H9 (cell line): ENCODE data around the gene RABGEF1. TPM values are rescaled to one million over a fixed set of nuclear protein-coding genes. Genes with fewer than 3 reads are reported as not detected.
"Not testable (repeated sequence)": the region's sequence is repeated elsewhere in the genome, so short reads cannot be mapped to it uniquely, and the experiment has no call there.

Experiments used
- DNase-seq: peaks from one replicate; pipeline ENCODE4 v3.0.0-alpha.2; 2017
- H2AFZ ChIP-seq: one replicate; pipeline ENCODE4 v1.6.1; 2013; ENCODE audit warnings: mild to moderate bottlenecking, low read length, control low read depth, moderate library complexity
- H2AK5ac ChIP-seq: 2 replicates; pipeline ENCODE4 v1.6.1; 2013; ENCODE audit warnings: low read length, control low read depth, mixed read lengths; ENCODE audit not compliant: insufficient read length
- H2BK120ac ChIP-seq: one replicate; pipeline ENCODE4 v1.6.1; 2013; ENCODE audit warnings: low read depth, mild to moderate bottlenecking, low read length, control low read depth, inconsistent platforms; ENCODE audit not compliant: poor library complexity, severe bottlenecking
- H2BK12ac ChIP-seq: 2 replicates; pipeline ENCODE4 v1.6.1; 2013; ENCODE audit warnings: low read length, control low read depth, mixed read lengths, low read depth; ENCODE audit not compliant: insufficient read length
- H2BK15ac ChIP-seq: 2 replicates; pipeline ENCODE4 v1.6.1; 2013; ENCODE audit warnings: low read depth, low read length, control low read depth
- H2BK20ac ChIP-seq: one replicate; pipeline ENCODE4 v1.6.1; 2013; ENCODE audit warnings: low read depth, mild to moderate bottlenecking, low read length, control low read depth, inconsistent platforms; ENCODE audit not compliant: poor library complexity, severe bottlenecking
- H2BK5ac ChIP-seq: 2 replicates; pipeline ENCODE4 v1.6.1; 2013; ENCODE audit warnings: low read length, control low read depth, mixed read lengths; ENCODE audit not compliant: insufficient read length
- H3K14ac ChIP-seq: 2 replicates; pipeline ENCODE4 v1.6.1; 2013; ENCODE audit warnings: low read length, control low read depth; ENCODE audit not compliant: insufficient read depth
- H3K18ac ChIP-seq: 2 replicates; pipeline ENCODE4 v1.6.1; 2013; ENCODE audit warnings: low read depth, mild to moderate bottlenecking, mixed read lengths, low read length, control low read depth; ENCODE audit not compliant: insufficient read length
- H3K23ac ChIP-seq: 2 replicates; pipeline ENCODE4 v1.6.1; 2013; ENCODE audit warnings: low read length, control low read depth, mixed read lengths, low read depth; ENCODE audit not compliant: insufficient read length
- H3K23me2 ChIP-seq: 2 replicates; pipeline ENCODE4 v1.6.1; 2013; ENCODE audit warnings: low read depth, mild to moderate bottlenecking, mixed read lengths, low read length, control low read depth; ENCODE audit not compliant: insufficient read length, poor library complexity, severe bottlenecking
- H3K27ac ChIP-seq: 2 replicates; pipeline ENCODE4 v1.5.1; 2013; ENCODE audit warnings: low read length, control low read depth, mixed read lengths, low read depth; ENCODE audit not compliant: insufficient read length
- H3K27me3 ChIP-seq: 2 replicates; pipeline ENCODE4 v1.6.1; 2013; ENCODE audit warnings: low read length, control low read depth, inconsistent platforms; ENCODE audit not compliant: insufficient read depth
- H3K4ac ChIP-seq: 2 replicates; pipeline ENCODE4 v1.6.1; 2013; ENCODE audit warnings: low read depth, mild to moderate bottlenecking, control low read depth, inconsistent platforms, low read length, moderate library complexity
- H3K4me1 ChIP-seq: 2 replicates; pipeline ENCODE4 v1.6.1; 2013; ENCODE audit warnings: low read length, control low read depth, inconsistent platforms; ENCODE audit not compliant: insufficient read depth
- H3K4me2 ChIP-seq: 2 replicates; pipeline ENCODE4 v1.6.1; 2013; ENCODE audit warnings: low read length, control low read depth, mixed read lengths; ENCODE audit not compliant: insufficient read length, insufficient read depth
- H3K56ac ChIP-seq: 2 replicates; pipeline ENCODE4 v1.6.1; 2013; ENCODE audit warnings: low read depth, mild to moderate bottlenecking, mixed read lengths, low read length, control low read depth; ENCODE audit not compliant: insufficient read length
- H3K79me1 ChIP-seq: 2 replicates; pipeline ENCODE4 v1.6.1; 2013; ENCODE audit warnings: low read depth, mild to moderate bottlenecking, moderate library complexity, low read length, control low read depth, inconsistent platforms; ENCODE audit not compliant: insufficient read depth, poor library complexity, severe bottlenecking
- H3K79me2 ChIP-seq: 2 replicates; pipeline ENCODE4 v1.6.1; 2013; ENCODE audit warnings: low read length, control low read depth, inconsistent platforms; ENCODE audit not compliant: insufficient read depth
- H3K9ac ChIP-seq: 2 replicates; pipeline ENCODE4 v1.6.1; 2013; ENCODE audit warnings: low read length, control low read depth, mixed read lengths; ENCODE audit not compliant: insufficient read length; ENCODE audit errors: extremely low read depth
- H3K9me3 ChIP-seq: one replicate; pipeline ENCODE4 v1.6.1; 2013; ENCODE audit warnings: low read depth, low read length, inconsistent platforms; ENCODE audit not compliant: control insufficient read depth
- H3T11ph ChIP-seq: one replicate; pipeline ENCODE4 v1.6.1; 2013; ENCODE audit warnings: mild to moderate bottlenecking, low read length, control low read depth, inconsistent platforms
- H4K20me1 ChIP-seq: one replicate; pipeline ENCODE4 v1.6.1; 2013; ENCODE audit not compliant: control insufficient read depth, insufficient read length, insufficient read depth
- H4K5ac ChIP-seq: 2 replicates; pipeline ENCODE4 v1.6.1; 2013; ENCODE audit warnings: low read depth, mild to moderate bottlenecking, mixed read lengths, low read length, control low read depth; ENCODE audit not compliant: insufficient read length
- H4K8ac ChIP-seq: replicated peaks from 2 replicates; pipeline ENCODE4 v1.6.1; 2013; ENCODE audit warnings: low read length, control low read depth, mixed read lengths, low read depth; ENCODE audit not compliant: insufficient read length
- H4K91ac ChIP-seq: 2 replicates; pipeline ENCODE4 v1.6.1; 2013; ENCODE audit warnings: low read depth, mild to moderate bottlenecking, moderate library complexity, mixed read lengths, low read length, control low read depth; ENCODE audit not compliant: insufficient read length
- H3K27ac Mint-ChIP-seq, 3 experiments: 2 replicates in 2 of 3; 3 replicates in 1 of 3; pipeline ENCODE4 v1.8.0; 2020 to 2021; ENCODE audit warnings: mixed read lengths in 3 of 3, mild to moderate bottlenecking in 1 of 3, moderate library complexity in 1 of 3
- H3K27me3 Mint-ChIP-seq: 2 replicates; pipeline ENCODE4 v1.8.0; 2021; ENCODE audit warnings: low read depth, mild to moderate bottlenecking, moderate library complexity, mixed read lengths
- H3K36me3 Mint-ChIP-seq, 3 experiments: 2 replicates in 2 of 3; 3 replicates in 1 of 3; pipeline ENCODE4 v1.8.0; 2020 to 2021; ENCODE audit warnings: low read depth in 3 of 3, mixed read lengths in 3 of 3; ENCODE audit not compliant: insufficient read depth in 1 of 3
- H3K4me1 Mint-ChIP-seq, 2 experiments: 2 replicates each; pipeline ENCODE4 v1.8.0; 2020; ENCODE audit warnings: mixed read lengths in 2 of 2
- H3K4me3 Mint-ChIP-seq, 2 experiments: 2 replicates in 1 of 2; 3 replicates in 1 of 2; pipeline ENCODE4 v1.8.0; 2020 to 2021; ENCODE audit warnings: mild to moderate bottlenecking in 2 of 2, mixed read lengths in 2 of 2, moderate library complexity in 1 of 2
- H3K9me3 Mint-ChIP-seq, 2 experiments: 2 replicates in 1 of 2; 3 replicates in 1 of 2; pipeline ENCODE4 v1.8.0; 2020; ENCODE audit warnings: mild to moderate bottlenecking in 2 of 2, mixed read lengths in 2 of 2, moderate library complexity in 1 of 2
- CTCF ChIP-seq: fragments of 200-600 bp; sonication (generic); conservative IDR thresholded peaks from 3 replicates; pipeline ENCODE4 v1.8.0; 2021; ENCODE audit warnings: antibody characterized with exemption, mild to moderate bottlenecking
- WGBS: extraction: QIAGEN DNeasy Blood & Tissue Kit; methylation state at CpG from one replicate; pipeline ENCODE4 v1.1.7; 2013; ENCODE audit warnings: missing lambda C conversion rate, low lambda C conversion rate, mixed read lengths; ENCODE audit not compliant: insufficient read length; ENCODE audit errors: extremely low coverage; 5-methylcytosine and 5-hydroxymethylcytosine counted together
- total RNA-seq: library from RNA; stranded (reverse); gene quantifications from 2 replicates; pipeline ENCODE4 v1.2.1, GENCODE V29; 2021

The RABGEF1 gene
- total RNA-seq, 1 experiment from 2014 or later: 17.3 TPM

- Mint-ChIP-seq H3K4me3 (peak overlapping the region; percentile 93 to 95), H3K9me3 (peaks cover 14 to 20% of the 10 kb centered on the region in 2 experiments), H3K4me1 (peaks cover 9 to 20% of the 10 kb centered on the region in 2 experiments; a peak in 3 of 4 replicates), H3K27me3 (no peaks in the 10 kb centered on the region), H3K27ac (peak overlapping the region; percentile 92 to 96 (median 94); a peak in 6 of 7 replicates), H3K36me3 (peaks cover 18 to 25% (median 24%) of the 10 kb centered on the region in 3 experiments)
- no peaks in the 10 kb centered on the region for H3K9me3 ChIP-seq
- H2BK12ac ChIP-seq: no peak overlapping the region
- H3K18ac ChIP-seq: peak overlapping the region; percentile 60
- H2BK5ac ChIP-seq: no peak overlapping the region
- peaks cover 3% of the 10 kb centered on the region for H3K79me1 ChIP-seq
- no peak overlapping the region for H2BK20ac ChIP-seq
- no peak overlapping the region for H3T11ph ChIP-seq
- H3K4me1 ChIP-seq: no peaks in the 10 kb centered on the region; the same call in 1 of the 2 replicates
- no peak overlapping the region for H3K9ac ChIP-seq
- no peak overlapping the region for H4K8ac ChIP-seq
- no peak overlapping the region for H2AK5ac ChIP-seq
- no peak overlapping the region for H2BK15ac ChIP-seq
- H3K14ac ChIP-seq: no peak overlapping the region
- H3K56ac ChIP-seq: no peak overlapping the region
- H3K27me3 ChIP-seq: no peaks in the 10 kb centered on the region; the same call in 1 of the 2 replicates
- H4K5ac ChIP-seq: no peak overlapping the region
- TF ChIP-seq CTCF: no peak
- no peaks in the 10 kb centered on the region for H4K20me1 ChIP-seq
- DNase-seq: no peak
- no peak overlapping the region for H4K91ac ChIP-seq
- H3K23ac ChIP-seq: no peak overlapping the region
- H3K79me2 ChIP-seq: peaks cover 3% of the 10 kb centered on the region; the same call in 1 of the 2 replicates
- H3K23me2 ChIP-seq: no peaks in the 10 kb centered on the region
- no CpG with 5 or more reads among the region's 12 CpGs for WGBS
- H3K4me2 ChIP-seq: peak overlapping the region; percentile 42
- H3K27ac ChIP-seq: no peak overlapping the region
- no peak overlapping the region for H2AFZ ChIP-seq
- no peak overlapping the region for H3K4ac ChIP-seq
- no peak overlapping the region for H2BK120ac ChIP-seq
Observed at GRCh38 chr7:66739953-66740301, 606 bp upstream of the RABGEF1 start.

- peaks cover 9 to 20% of the 10 kb centered on the region in 2 experiments; a peak in 3 of 4 replicates for H3K4me1 Mint-ChIP-seq
- H3K27ac Mint-ChIP-seq: peak overlapping the region in 2 of 3 experiments; percentile 48 to 96; a peak in 3 of 7 replicates
- WGBS: no CpG with 5 or more reads among the region's 54 CpGs
- H3T11ph ChIP-seq, H4K8ac ChIP-seq, H4K91ac ChIP-seq, H2AK5ac ChIP-seq, H2AFZ ChIP-seq, H2BK20ac ChIP-seq, H3K9me3 Mint-ChIP-seq, H3K4me1 ChIP-seq, H3K56ac ChIP-seq, H3K9me3 ChIP-seq, H3K23ac ChIP-seq, H2BK12ac ChIP-seq, H2BK5ac ChIP-seq, H3K23me2 ChIP-seq, H2BK120ac ChIP-seq, H3K4ac ChIP-seq, H4K5ac ChIP-seq, H4K20me1 ChIP-seq, H3K79me2 ChIP-seq, H3K79me1 ChIP-seq, H3K27me3 ChIP-seq, H3K27me3 Mint-ChIP-seq, H2BK15ac ChIP-seq, H3K27ac ChIP-seq: not testable (repeated sequence)
- peak; percentile 60 for DNase-seq
- H3K36me3 Mint-ChIP-seq: peaks cover 6 to 13% (median 13%) of the 10 kb centered on the region in 3 experiments; a peak in 6 of 7 replicates
- peak overlapping the region; percentile 7 for H3K4me2 ChIP-seq
- H3K9ac ChIP-seq: peak overlapping the region; percentile 45
- peak overlapping the region; percentile 53 for H3K14ac ChIP-seq
- peak overlapping the region; percentile 93 to 95 for H3K4me3 Mint-ChIP-seq
- H3K18ac ChIP-seq: peak overlapping the region; percentile 24
Observed at GRCh38 chr7:66740980-66741709, 612 bp downstream of the RABGEF1 start.
